ENCODE measurements around the gene VAV3. TPM values are rescaled to one million over a fixed set of nuclear protein-coding genes. Genes with fewer than 3 reads are reported as not detected.

VAV3 gene
- total RNA-seq, 1 donor from 2014 or later: 12.3 TPM

GRCh38 chr1:107666493-107666892 lies 298.5 kb downstream of the VAV3 start:
- H3K9me3 Mint-ChIP-seq: no peaks in the 10 kb centered on the region
- no peak for DNase-seq (ENCODE audit: extremely low spot score, unreplicated experiment)
- no peak overlapping the region for H3K27ac Mint-ChIP-seq
- TF ChIP-seq CTCF (conservative IDR thresholded peaks at IDR 0.05): no peak
- peaks cover 26% of the 10 kb centered on the region for H3K4me1 Mint-ChIP-seq (ENCODE audit: unreplicated experiment)
- no peak overlapping the region for H3K4me3 Mint-ChIP-seq
- no peaks in the 10 kb centered on the region for H3K27me3 Mint-ChIP-seq
- no peaks in the 10 kb centered on the region for H3K36me3 Mint-ChIP-seq

GRCh38 chr1:107664982-107665925 lies 299.7 kb downstream of the VAV3 start:
- H3K4me1 Mint-ChIP-seq (ENCODE audit: unreplicated experiment): peaks cover 26% of the 10 kb centered on the region
- no peak overlapping the region for H3K4me3 Mint-ChIP-seq
- no peak for TF ChIP-seq CTCF (conservative IDR thresholded peaks at IDR 0.05)
- DNase-seq (ENCODE audit: extremely low spot score, unreplicated experiment): no peak
- H3K36me3 Mint-ChIP-seq: no peaks in the 10 kb centered on the region
- H3K27ac Mint-ChIP-seq: peak overlapping the region; percentile 3
- H3K9me3 Mint-ChIP-seq: no peaks in the 10 kb centered on the region
- H3K27me3 Mint-ChIP-seq: no peaks in the 10 kb centered on the region

- Mint-ChIP-seq H3K4me3 (no peak overlapping the region), H3K27ac (no peak overlapping the region), H3K27me3 (no peaks in the 10 kb centered on the region), H3K36me3 (no peaks in the 10 kb centered on the region), H3K4me1 (ENCODE audit: unreplicated experiment) (peaks cover 15% of the 10 kb centered on the region), H3K9me3 (no peaks in the 10 kb centered on the region)
- DNase-seq (ENCODE audit: extremely low spot score, unreplicated experiment): no peak
- no peak for TF ChIP-seq CTCF (conservative IDR thresholded peaks at IDR 0.05)
These were observed 302.0 kb downstream of the VAV3 start for GRCh38 chr1:107662971-107663370.

GRCh38 chr1:107661158-107661557 lies 303.8 kb downstream of the VAV3 start:
- H3K36me3 Mint-ChIP-seq: no peaks in the 10 kb centered on the region
- H3K9me3 Mint-ChIP-seq: no peaks in the 10 kb centered on the region
- no peak overlapping the region for H3K4me3 Mint-ChIP-seq

GRCh38 chr1:107659961-107660360 lies 305.0 kb downstream of the VAV3 start:
- no peak for TF ChIP-seq CTCF (conservative IDR thresholded peaks at IDR 0.05)
- no peak for DNase-seq (ENCODE audit: extremely low spot score, unreplicated experiment)
- Mint-ChIP-seq H3K27me3 (no peaks in the 10 kb centered on the region), H3K27ac (no peak overlapping the region), H3K9me3 (no peaks in the 10 kb centered on the region), H3K4me1 (ENCODE audit: unreplicated experiment) (peaks cover 6% of the 10 kb centered on the region), H3K36me3 (no peaks in the 10 kb centered on the region), H3K4me3 (no peak overlapping the region)

More at GRCh38 chr1:107661158-107661557, 303.8 kb downstream of the VAV3 start:
- Mint-ChIP-seq H3K27me3 (no peaks in the 10 kb centered on the region), H3K4me1 (ENCODE audit: unreplicated experiment) (peaks cover 12% of the 10 kb centered on the region), H3K27ac (no peak overlapping the region)
- TF ChIP-seq CTCF (conservative IDR thresholded peaks at IDR 0.05): no peak
- DNase-seq (ENCODE audit: extremely low spot score, unreplicated experiment): no peak
